ENCODE measurements around the gene CALD1. TPM values are rescaled to one million over a fixed set of nuclear protein-coding genes. Genes with fewer than 3 reads are reported as not detected.

CALD1 gene
- total RNA-seq, 1 experiment from 2014 or later = 107 TPM

DNA sequence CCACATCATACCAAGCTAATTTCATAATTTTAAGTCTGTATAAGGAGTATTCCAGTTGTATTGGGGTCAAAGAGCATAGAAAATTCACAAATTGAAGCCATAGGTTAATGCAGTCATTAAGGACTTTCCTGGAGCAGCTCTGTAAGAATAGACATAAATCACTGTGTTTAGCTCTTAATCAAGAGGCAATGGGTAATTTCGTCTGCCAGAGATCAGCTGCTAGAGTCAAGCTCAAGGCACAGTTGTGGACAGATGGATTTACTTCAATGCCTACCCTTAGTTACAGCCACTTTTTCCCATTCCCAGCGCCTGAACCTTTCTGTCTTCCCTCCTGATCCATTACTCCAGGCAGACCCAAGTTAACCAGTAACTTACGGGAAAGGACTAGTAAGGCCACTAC is 166.3 kb downstream of the CALD1 start:
- Histone ChIP-seq H3K9me3 (ENCODE audit: control insufficient read depth, low read depth, low read length) (no peaks in the 10 kb centered on the region), H2AFZ (ENCODE audit: low read length) (no peak overlapping the region), H3K14ac (ENCODE audit: insufficient read depth, low read length) (no peak overlapping the region), H2BK120ac (ENCODE audit: low read depth, low read length, poor library complexity, severe bottlenecking) (no peak overlapping the region), H3K4ac (ENCODE audit: low read depth, low read length) (no peak overlapping the region), H4K20me1 (ENCODE audit: control insufficient read depth, insufficient read depth, insufficient read length) (no peaks in the 10 kb centered on the region), H3K56ac (ENCODE audit: insufficient read length, low read depth, low read length) (no peak overlapping the region), H3K23me2 (ENCODE audit: insufficient read length, low read depth, low read length, poor library complexity, severe bottlenecking) (no peaks in the 10 kb centered on the region), H3K4me2 (ENCODE audit: insufficient read depth, insufficient read length, low read length) (no peak overlapping the region), H3T11ph (ENCODE audit: low read length) (no peak overlapping the region), H3K23ac (ENCODE audit: insufficient read length, low read depth, low read length) (no peak overlapping the region), H3K27ac (ENCODE audit: insufficient read length, low read depth, low read length) (no peak overlapping the region), H3K18ac (ENCODE audit: insufficient read length, low read depth, low read length) (no peak overlapping the region), H3K4me1 (ENCODE audit: insufficient read depth, low read length) (no peaks in the 10 kb centered on the region), H3K9ac (ENCODE audit: extremely low read depth, insufficient read length, low read length) (no peak overlapping the region), H2BK12ac (ENCODE audit: insufficient read length, low read depth, low read length) (no peak overlapping the region), H4K5ac (ENCODE audit: insufficient read length, low read depth, low read length) (no peak overlapping the region), H2AK5ac (ENCODE audit: insufficient read length, low read length) (no peak overlapping the region), H4K91ac (ENCODE audit: insufficient read length, low read depth, low read length) (no peak overlapping the region), H2BK15ac (ENCODE audit: low read depth, low read length) (no peak overlapping the region), H3K79me1 (ENCODE audit: insufficient read depth, low read depth, low read length, poor library complexity, severe bottlenecking) (no peaks in the 10 kb centered on the region), H2BK20ac (ENCODE audit: low read depth, low read length, poor library complexity, severe bottlenecking) (no peak overlapping the region), H2BK5ac (ENCODE audit: insufficient read length, low read length) (no peak overlapping the region), H3K79me2 (ENCODE audit: insufficient read depth, low read length) (no peaks in the 10 kb centered on the region), H4K8ac (replicated peaks; ENCODE audit: insufficient read length, low read depth, low read length) (no peak overlapping the region), H3K27me3 (ENCODE audit: insufficient read depth, low read length) (no peaks in the 10 kb centered on the region)
- no peaks in the 10 kb centered on the region for H3K9me3 Mint-ChIP-seq
- no CpG with 5 or more reads among the region's 3 CpGs for WGBS (ENCODE audit: extremely low coverage, insufficient read length, low lambda C conversion rate)
- DNase-seq = no peak
- TF ChIP-seq, protein P1, sequence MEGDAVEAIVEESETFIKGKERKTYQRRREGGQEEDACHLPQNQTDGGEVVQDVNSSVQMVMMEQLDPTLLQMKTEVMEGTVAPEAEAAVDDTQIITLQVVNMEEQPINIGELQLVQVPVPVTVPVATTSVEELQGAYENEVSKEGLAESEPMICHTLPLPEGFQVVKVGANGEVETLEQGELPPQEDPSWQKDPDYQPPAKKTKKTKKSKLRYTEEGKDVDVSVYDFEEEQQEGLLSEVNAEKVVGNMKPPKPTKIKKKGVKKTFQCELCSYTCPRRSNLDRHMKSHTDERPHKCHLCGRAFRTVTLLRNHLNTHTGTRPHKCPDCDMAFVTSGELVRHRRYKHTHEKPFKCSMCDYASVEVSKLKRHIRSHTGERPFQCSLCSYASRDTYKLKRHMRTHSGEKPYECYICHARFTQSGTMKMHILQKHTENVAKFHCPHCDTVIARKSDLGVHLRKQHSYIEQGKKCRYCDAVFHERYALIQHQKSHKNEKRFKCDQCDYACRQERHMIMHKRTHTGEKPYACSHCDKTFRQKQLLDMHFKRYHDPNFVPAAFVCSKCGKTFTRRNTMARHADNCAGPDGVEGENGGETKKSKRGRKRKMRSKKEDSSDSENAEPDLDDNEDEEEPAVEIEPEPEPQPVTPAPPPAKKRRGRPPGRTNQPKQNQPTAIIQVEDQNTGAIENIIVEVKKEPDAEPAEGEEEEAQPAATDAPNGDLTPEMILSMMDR (conservative IDR thresholded peaks at IDR 0.05) = no peak
- H3K27ac Mint-ChIP-seq = no peak overlapping the region
- peaks cover 22 to 49% (median 37%) of the 10 kb centered on the region in 3 experiments; a peak in 6 of 7 replicates for H3K36me3 Mint-ChIP-seq (ENCODE audit: insufficient read depth in 1 of 3, low read depth in 3 of 3)
- H3K4me1 Mint-ChIP-seq = peaks cover 11 to 13% of the 10 kb centered on the region in 2 experiments
- no peaks in the 10 kb centered on the region for H3K27me3 Mint-ChIP-seq (ENCODE audit: low read depth)
- no peak overlapping the region for H3K4me3 Mint-ChIP-seq

All from H9 (cell line).